GM19395 (cell line): ENCODE measurements around the gene LITAFD.
"Not testable (repeated sequence)": the region's sequence is repeated elsewhere in the genome, so short reads cannot be mapped to it uniquely, and the experiment has no call there.

ENCODE experiments used
- ATAC-seq: cut with Tn5 transposase; IDR thresholded peaks from one replicate; pipeline ENCODE4 v1.9.1; 2021; ENCODE audit warnings: mild to moderate bottlenecking, moderate library complexity; ENCODE audit not compliant: unreplicated experiment

Gene LITAFD

GRCh38 chr16:8916541-8917225, 34.5 kb downstream of the LITAFD start:
- ATAC-seq = no peak

DNA sequence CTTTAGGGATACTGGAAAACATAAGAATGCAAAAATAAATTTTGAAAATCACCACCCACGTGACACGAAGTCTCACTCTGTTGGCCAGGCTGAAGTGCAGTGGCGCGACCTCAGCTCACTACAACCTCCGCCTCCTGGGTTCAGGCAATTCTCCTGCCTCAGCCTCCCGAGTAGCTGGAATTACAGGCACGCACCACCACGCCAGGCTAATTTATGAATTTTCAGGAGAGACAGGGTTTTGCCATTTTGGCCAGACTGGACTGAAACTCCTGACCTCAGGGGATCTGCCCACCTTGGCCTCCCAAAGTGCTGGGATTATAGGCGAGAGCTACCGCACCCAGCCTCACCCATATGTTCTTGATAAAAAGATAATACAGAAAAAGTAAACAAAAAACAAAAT, 35.2 kb downstream of the LITAFD start:
- ATAC-seq = not testable (repeated sequence)

DNA sequence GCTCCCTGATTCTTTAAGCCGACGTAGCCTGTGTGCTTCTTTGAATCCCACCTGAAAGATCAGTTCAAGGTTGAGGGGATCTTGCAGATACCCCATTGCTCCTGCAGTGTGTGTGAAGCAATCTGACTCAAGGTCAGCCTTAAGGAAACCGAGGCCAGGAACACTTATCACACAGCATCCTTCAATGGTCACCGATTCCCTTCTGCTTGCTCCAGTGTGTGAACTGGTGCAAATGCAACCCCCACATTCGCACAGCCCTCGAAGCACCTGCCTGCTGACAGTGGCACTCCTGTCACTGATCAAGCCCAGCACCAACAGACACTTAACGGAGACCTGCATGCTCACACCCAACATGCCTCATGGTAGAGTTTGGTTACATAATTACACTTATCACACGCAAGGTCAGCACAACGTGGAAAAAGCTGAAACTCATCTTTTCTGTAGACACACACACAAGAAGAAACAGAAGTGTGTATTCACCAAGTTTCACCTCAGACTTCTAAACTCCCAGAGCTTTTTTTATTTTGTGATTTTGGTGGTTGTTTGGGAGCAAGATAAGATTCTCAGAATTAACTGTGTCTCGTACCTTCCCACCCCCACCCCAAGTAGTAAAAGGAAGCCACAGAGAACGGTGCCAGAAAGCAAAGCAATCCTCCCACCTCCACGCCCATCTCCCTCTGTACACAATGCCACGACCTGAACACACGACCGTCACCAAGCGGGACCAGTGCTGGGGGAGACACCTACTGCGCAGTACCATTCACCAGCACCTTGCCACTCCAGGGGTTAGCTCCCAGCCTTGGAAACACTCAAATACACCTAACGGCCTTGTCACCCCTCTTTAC, 37.2 kb downstream of the LITAFD start:
- ATAC-seq = no peak

GRCh38 chr16:8919934-8920462, 37.8 kb downstream of the LITAFD start:
- ATAC-seq = no peak

DNA sequence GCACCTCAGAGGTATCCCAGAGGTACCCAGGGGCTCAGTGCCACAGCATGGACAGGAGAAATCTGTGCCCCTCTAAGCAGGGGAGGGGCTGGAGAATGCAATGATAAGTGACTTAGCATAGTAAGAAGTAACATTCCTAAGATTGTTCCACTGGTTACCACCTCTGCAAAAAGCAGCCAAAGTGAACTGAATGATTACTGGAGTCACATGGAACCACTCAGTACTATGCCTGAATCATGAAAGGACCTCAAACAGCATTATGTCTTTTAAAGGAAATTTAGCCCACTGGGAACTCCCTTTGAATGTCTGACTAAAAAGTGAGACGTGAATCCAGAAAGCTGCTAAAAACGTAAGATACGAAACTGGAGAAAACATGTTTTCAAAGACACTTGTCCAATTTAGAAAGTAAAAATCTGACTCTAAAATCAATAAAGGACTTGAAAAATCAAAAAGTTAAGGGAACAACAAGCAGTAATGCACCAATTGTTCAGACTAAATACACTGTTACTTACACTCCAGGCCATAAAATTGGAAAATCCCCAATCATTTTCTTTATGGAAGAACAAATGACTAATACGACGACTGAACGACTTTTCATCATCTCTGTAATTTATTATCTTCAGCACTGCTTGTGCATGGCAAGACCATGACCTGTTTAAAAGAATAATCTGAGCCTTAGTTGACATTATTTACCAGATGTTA, 38.6 kb downstream of the LITAFD start:
- ATAC-seq = no peak

- ATAC-seq = no peak
These were observed 39.3 kb downstream of the LITAFD start for GRCh38 chr16:8921347-8921984.

DNA sequence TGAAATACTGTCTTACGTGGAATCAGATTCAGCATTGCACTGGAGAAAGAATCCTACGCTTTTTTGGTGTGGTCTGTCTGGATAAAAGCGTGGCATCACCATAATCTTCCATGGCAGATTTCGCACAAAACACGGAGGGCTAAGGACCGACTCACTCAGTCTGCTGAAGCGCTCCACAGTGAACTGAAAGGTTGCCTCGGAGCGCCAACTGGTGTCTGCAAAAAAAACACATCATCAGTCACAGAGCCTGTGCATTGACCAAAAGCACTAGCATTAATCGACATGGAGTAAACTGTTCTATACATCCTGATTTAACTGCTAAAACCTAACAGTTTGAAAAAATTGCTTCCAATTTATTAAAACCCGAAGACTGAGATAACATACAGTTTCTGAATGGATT, 41.0 kb downstream of the LITAFD start:
- ATAC-seq = no peak

DNA sequence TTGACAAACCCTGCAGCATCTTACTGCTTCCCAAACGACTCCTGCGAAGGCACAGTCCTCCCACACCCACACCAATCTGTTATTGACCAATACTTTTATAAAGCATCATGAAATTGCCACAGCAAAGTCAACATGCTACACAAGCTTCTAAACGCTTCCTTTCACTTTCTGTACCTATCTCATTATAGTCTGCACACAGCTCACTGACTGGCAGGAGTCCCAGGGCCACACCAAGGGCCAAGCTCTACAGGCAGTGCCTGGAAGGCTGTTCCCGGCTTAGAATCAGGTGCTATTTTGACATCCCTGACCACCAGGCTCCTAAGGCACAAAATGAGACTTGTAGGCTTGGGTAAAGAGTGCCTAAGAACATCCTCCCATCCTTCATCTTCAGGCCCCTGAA, 42.1 kb downstream of the LITAFD start:
- no peak for ATAC-seq

- no peak for ATAC-seq
These were observed 43.3 kb downstream of the LITAFD start for GRCh38 chr16:8925455-8925854.

GRCh38 chr16:8926827-8927226, 44.7 kb downstream of the LITAFD start:
- no peak for ATAC-seq

DNA sequence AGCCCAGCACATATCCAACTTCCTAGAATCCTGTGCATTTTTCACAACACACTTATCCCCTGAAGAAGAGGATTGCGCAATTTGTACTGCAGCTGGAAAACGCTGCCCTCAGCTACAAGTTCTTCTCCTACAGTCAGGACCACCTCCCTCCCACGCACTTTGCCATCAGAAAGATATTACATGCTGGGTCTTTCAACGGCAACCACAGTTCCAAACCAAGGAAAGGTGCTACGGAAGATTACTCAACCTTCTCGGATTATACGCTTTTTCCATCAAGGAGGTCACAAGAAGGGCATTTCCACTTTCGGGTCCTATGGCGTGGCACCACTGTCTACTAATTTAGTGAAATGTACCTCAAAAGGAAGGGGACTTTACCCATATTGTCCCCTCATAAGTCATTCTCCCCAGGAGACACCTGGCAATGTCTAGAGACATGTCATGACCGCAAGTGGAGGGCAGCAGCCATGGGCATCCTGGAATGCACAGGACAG, 46.4 kb downstream of the LITAFD start:
- no peak for ATAC-seq

- ATAC-seq = peak; percentile 54
These were observed 47.1 kb downstream of the LITAFD start for GRCh38 chr16:8929086-8929748.

DNA sequence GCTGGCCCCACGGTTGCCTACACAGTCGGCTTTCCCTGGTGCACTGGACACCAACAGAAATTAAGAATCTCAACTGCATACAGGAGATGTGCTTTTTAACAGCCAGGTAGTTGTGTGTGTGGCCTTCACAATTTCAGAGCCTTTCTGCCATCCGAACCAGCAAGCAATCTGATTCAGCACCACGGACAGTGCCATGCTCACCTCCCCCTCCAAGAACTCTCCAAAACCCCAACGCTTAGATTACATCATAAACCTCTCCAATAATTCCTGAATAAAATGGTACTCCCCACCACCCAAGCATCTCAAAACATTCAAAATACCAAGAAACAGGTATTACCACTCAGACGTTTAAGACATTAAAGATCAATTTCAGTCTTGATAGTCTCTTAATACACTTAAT, 49.7 kb downstream of the LITAFD start:
- no peak for ATAC-seq

DNA sequence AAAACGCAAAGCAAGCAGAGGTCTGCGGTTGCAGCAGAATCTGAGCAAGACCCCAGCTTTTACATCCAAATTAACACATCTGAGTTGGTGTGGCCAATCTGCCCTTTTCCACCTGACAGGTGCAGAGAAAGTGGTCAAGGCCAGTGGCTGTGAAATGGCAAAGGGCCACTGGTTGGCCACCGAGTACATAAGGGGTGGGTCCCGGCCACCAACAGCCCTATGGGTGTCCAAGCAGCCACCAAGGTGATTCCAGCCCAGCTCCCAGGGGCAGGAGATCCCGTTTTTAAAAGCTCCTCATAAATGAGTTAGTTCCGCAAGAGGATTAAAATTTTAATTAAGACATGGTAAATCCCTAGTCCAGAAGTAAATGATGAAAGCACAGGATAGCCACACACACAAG, 52.5 kb downstream of the LITAFD start:
- no peak for ATAC-seq
